Activated CD8-positive, alpha-beta T cell treated with anti-CD3 and anti-CD28 coated beads for 36 hours (primary cell): Measurements from ENCODE around the gene SEBOX. TPM values are rescaled to one million over a fixed set of nuclear protein-coding genes. Genes with fewer than 3 reads are reported as not detected.

Source experiments
- ATAC-seq: fragments of 200-7000 bp; cut with Tn5 transposase; one replicate; pipeline ENCODE4 v1.10.0; 2021; ENCODE audit warnings: mild to moderate bottlenecking, moderate library complexity
- CTCF ChIA-PET: fragments of 350-600 bp; sonication (Branson Sonifier 250); formaldehyde crosslinking; loops from one replicate; lab custom pipeline; 2021; ENCODE audit warnings: antibody characterized with exemption; lab: Charles Lee
- POLR2A ChIA-PET: fragments of 350-600 bp; sonication (Branson Sonifier 250); formaldehyde crosslinking; loops from one replicate; lab custom pipeline; 2021; ENCODE audit warnings: antibody characterized with exemption; lab: Charles Lee
- DNase-seq: peaks from one replicate; pipeline ENCODE4 v3.0.0-alpha.2; 2020
- H3K27ac Mint-ChIP-seq: one replicate; pipeline ENCODE4 v1.8.0; 2021; ENCODE audit warnings: mild to moderate bottlenecking, mixed read lengths
- H3K27me3 Mint-ChIP-seq: one replicate; pipeline ENCODE4 v1.8.0; 2021; ENCODE audit warnings: mixed read lengths
- H3K36me3 Mint-ChIP-seq: one replicate; pipeline ENCODE4 v1.8.0; 2021; ENCODE audit warnings: low read depth, mixed read lengths
- H3K4me1 Mint-ChIP-seq: one replicate; pipeline ENCODE4 v1.8.0; 2021; ENCODE audit warnings: low read depth, mixed read lengths
- H3K4me3 Mint-ChIP-seq: one replicate; pipeline ENCODE4 v1.8.0; 2021; ENCODE audit warnings: mild to moderate bottlenecking, moderate library complexity, mixed read lengths
- H3K9me3 Mint-ChIP-seq: one replicate; pipeline ENCODE4 v1.8.0; 2021; ENCODE audit warnings: mixed read lengths
- CTCF ChIP-seq: fragments of 200-600 bp; IDR thresholded peaks from one replicate; pipeline ENCODE4 v1.8.0; 2022; ENCODE audit warnings: antibody characterized with exemption, mild to moderate bottlenecking
- intact Hi-C: fragments of 100-400 bp; cut with micrococcal nuclease; formaldehyde crosslinking; loops from one replicate; pipeline ENCODE4 v1.10.0; 2022
- total RNA-seq, 2 experiments: library from RNA; stranded (reverse); gene quantifications; one replicate each; pipeline ENCODE4 v1.2.3, GENCODE V29; 2021

SEBOX gene
- not detected for total RNA-seq

- no peaks in the 10 kb centered on the region for H3K9me3 Mint-ChIP-seq
- ChIA-PET POLR2A (interaction anchor here (0.6 to 1.5 kb wide), 3 partner anchors 20 to 40 kb away, joined by 3 to 8 read pairs (median 3); partner anchors contain the start of genes IFT20 and TNFAIP1), CTCF (no interaction called here)
- H3K4me3 Mint-ChIP-seq = no peak within 1 kb of the TSS
- ATAC-seq (no peak), DNase-seq (no peak)
- H3K4me1 Mint-ChIP-seq = no peaks in the 10 kb centered on the region
- no peaks in the 10 kb centered on the region for H3K27me3 Mint-ChIP-seq
- intact Hi-C loops = no loop called here
- no peak for TF ChIP-seq CTCF
- no peak within 1 kb of the TSS for H3K27ac Mint-ChIP-seq
- H3K36me3 Mint-ChIP-seq = peaks cover 13% of the 10 kb centered on the region
These were observed at the start of gene SEBOX for GRCh38 chr17:28364665-28365363. TSS of gene SEBOX (minus strand) at chr17:28365199. CDS start at chr17:28365151, 48 bp downstream.

- ChIA-PET POLR2A (no interaction called here), CTCF (interaction anchor here (0.6 kb wide), 1 partner anchor 183 kb away, joined by 4 read pairs; no protein-coding TSS in a partner anchor)
- no peaks in the 10 kb centered on the region for H3K36me3 Mint-ChIP-seq
- DNase-seq (no peak), ATAC-seq (no peak)
- H3K9me3 Mint-ChIP-seq = no peaks in the 10 kb centered on the region
- H3K4me1 Mint-ChIP-seq = peaks cover 2% of the 10 kb centered on the region
- H3K27me3 Mint-ChIP-seq = peaks cover 1% of the 10 kb centered on the region
- intact Hi-C loops = no loop called here
- no peak for TF ChIP-seq CTCF
- no peak overlapping the region for H3K4me3 Mint-ChIP-seq
- no peak overlapping the region for H3K27ac Mint-ChIP-seq
These were observed 48.8 kb upstream of the SEBOX start for GRCh38 chr17:28413804-28414203.

- Mint-ChIP-seq H3K9me3 (no peaks in the 10 kb centered on the region), H3K36me3 (no peaks in the 10 kb centered on the region), H3K27me3 (peaks cover 1% of the 10 kb centered on the region), H3K4me1 (peaks cover 2% of the 10 kb centered on the region), H3K27ac (no peak overlapping the region), H3K4me3 (no peak overlapping the region)
- intact Hi-C loops = no loop called here
- ChIA-PET CTCF (no interaction called here), POLR2A (no interaction called here)
- no peak for TF ChIP-seq CTCF
- DNase-seq (no peak), ATAC-seq (no peak)
These were observed 47.1 kb upstream of the SEBOX start for GRCh38 chr17:28412099-28412498.

GRCh38 chr17:28407974-28408306 is 42.9 kb upstream of the SEBOX start:
- ChIA-PET POLR2A (interaction anchor here (1.3 kb wide), 1 partner anchor 21 kb away, joined by 3 read pairs; no protein-coding TSS in a partner anchor), CTCF (interaction anchor here (7.8 kb wide), 1 partner anchor 9 kb away, joined by 63 read pairs; no protein-coding TSS in a partner anchor)
- Mint-ChIP-seq H3K9me3 (no peaks in the 10 kb centered on the region), H3K27ac (no peak overlapping the region), H3K4me1 (peaks cover 2% of the 10 kb centered on the region), H3K36me3 (no peaks in the 10 kb centered on the region), H3K4me3 (no peak overlapping the region), H3K27me3 (no peaks in the 10 kb centered on the region)
- no peak for TF ChIP-seq CTCF
- ATAC-seq = no peak
- no peak for DNase-seq
- intact Hi-C loops = no loop called here
